Sigmoid colon (tissue), 7 donors: ENCODE data around the gene RNF223. TPM values are rescaled to one million over a fixed set of nuclear protein-coding genes. Genes with fewer than 3 reads are reported as not detected.

ENCODE experiments used
- DNase-seq: peaks from one replicate; pipeline ENCODE4 v3.0.0-alpha.2; 2019
- H3K27ac ChIP-seq, 4 donors: fragments of 200-600 bp; sonication (generic); one replicate each; pipeline ENCODE4 v1.5.1; 2016 to 2019; ENCODE audit warnings: mild to moderate bottlenecking in 1 of 4
- H3K27me3 ChIP-seq, 3 donors: fragments of 200-600 bp; sonication (generic); one replicate each; pipeline ENCODE4 v1.5.1; 2019; ENCODE audit warnings: mild to moderate bottlenecking in 1 of 3
- H3K36me3 ChIP-seq, 4 donors: fragments of 200-600 bp; sonication (generic); one replicate each; pipeline ENCODE4 v1.5.1; 2016 to 2019
- H3K4me1 ChIP-seq, 4 donors: fragments of 200-600 bp; sonication (generic); one replicate each; pipeline ENCODE4 v1.5.1; 2017 to 2019
- H3K4me3 ChIP-seq, 4 donors: fragments of 200-600 bp; sonication (generic); one replicate each; pipeline ENCODE4 v1.5.1; 2017 to 2019; ENCODE audit warnings: mild to moderate bottlenecking in 2 of 4, moderate library complexity in 1 of 4
- H3K9me3 ChIP-seq, 4 donors: fragments of 200-600 bp in 3 of 4; sonication (generic) in 3 of 4; one replicate each; pipeline versions ENCODE4 v1.5.1 to v1.6.1; 2013 to 2019
- EP300 ChIP-seq, 4 donors: sonication (generic); formaldehyde crosslinking; IDR thresholded peaks; one replicate each; pipeline ENCODE4 v1.6.1; 2017; ENCODE audit warnings: antibody characterized with exemption in 4 of 4
- POLR2A ChIP-seq, 2 donors: fragments of 450-650 bp; IDR thresholded peaks; one replicate each; pipeline ENCODE4 v1.6.1; 2016; ENCODE audit warnings: antibody characterized with exemption in 2 of 2, mild to moderate bottlenecking in 2 of 2, moderate library complexity in 2 of 2
- POLR2AphosphoS5 ChIP-seq, 4 donors: sonication (generic); formaldehyde crosslinking; IDR thresholded peaks; one replicate each; pipeline ENCODE4 v1.6.1; 2017; ENCODE audit warnings: antibody characterized with exemption in 4 of 4
- whole genome bisulfite sequencing, 2 donors: extraction: QIAGEN DNeasy Blood & Tissue Kit; methylation state at CpG; one replicate each; pipeline ENCODE4 v1.1.7; 2013; 5-methylcytosine and 5-hydroxymethylcytosine counted together
- intact Hi-C: fragments of 100-400 bp; cut with DNase I; formaldehyde crosslinking; loops from one replicate; pipeline ENCODE4 v1.15.1; 2023
- polyA plus RNA-seq, 3 donors: library from polyadenylated mRNA; stranded (reverse); fragments of 200-250 nt; gene quantifications; one replicate each; pipeline ENCODE4 v1.2.3, GENCODE V29; 2013
- total RNA-seq, 4 donors: library from RNA; depleted of rRNA; stranded (reverse); fragments of >200 nt; gene quantifications; one replicate each; pipeline ENCODE4 v1.1.0, GENCODE V29; 2016
- TF ChIP-seq, protein P1 (sequence below), 4 experiments: fragments of 450-650 bp in 3 of 4; fragments of 200-600 bp in 1 of 4; IDR thresholded peaks; one replicate each; pipeline ENCODE4 v1.5.1; 2016 to 2019; ENCODE audit warnings: antibody characterized with exemption in 4 of 4, mild to moderate bottlenecking in 3 of 4, moderate library complexity in 2 of 4
- donor health status: healthy with polysubstance abuse.
- donor health status: Bipolar disorder and iron deficiency.
- donor health status: healthy.

RNF223 gene
- total and polyA plus RNA-seq, 7 donors, result 0.60 to 3.7 (median 1.9) TPM; not detected in 4

DNA sequence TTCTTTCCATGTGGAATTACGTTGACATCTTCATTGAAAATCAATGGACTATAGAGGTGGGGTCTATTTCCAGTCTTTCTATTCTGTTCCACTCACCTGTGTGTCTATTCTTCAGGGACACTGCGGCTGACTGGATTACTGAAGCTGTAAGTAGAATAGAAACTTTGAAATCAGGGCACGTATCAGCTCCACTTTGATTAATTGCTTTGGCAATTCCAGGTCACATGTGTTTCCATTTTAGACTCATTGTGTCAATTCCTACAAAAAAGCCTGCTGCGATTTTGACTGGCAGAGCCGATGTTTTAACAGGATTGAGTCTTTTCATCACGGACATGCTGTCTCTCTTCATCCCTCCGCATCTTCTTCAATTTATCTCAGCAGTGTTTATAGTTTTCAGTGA is 20.9 kb upstream of the RNF223 start:
- Histone ChIP-seq H3K9me3 (no peaks in the 10 kb centered on the region), H3K4me1 (no peaks in the 10 kb centered on the region), H3K27me3 (no peaks in the 10 kb centered on the region), H3K4me3 (no peak overlapping the region), H3K27ac (no peak overlapping the region), H3K36me3 (no peaks in the 10 kb centered on the region)
- TF ChIP-seq EP300 (IDR thresholded peaks at IDR 0.05), result no peak
- no peak for TF ChIP-seq POLR2AphosphoS5 (IDR thresholded peaks at IDR 0.05)
- TF ChIP-seq POLR2A (IDR thresholded peaks at IDR 0.05), result no peak
- TF ChIP-seq, protein P1, sequence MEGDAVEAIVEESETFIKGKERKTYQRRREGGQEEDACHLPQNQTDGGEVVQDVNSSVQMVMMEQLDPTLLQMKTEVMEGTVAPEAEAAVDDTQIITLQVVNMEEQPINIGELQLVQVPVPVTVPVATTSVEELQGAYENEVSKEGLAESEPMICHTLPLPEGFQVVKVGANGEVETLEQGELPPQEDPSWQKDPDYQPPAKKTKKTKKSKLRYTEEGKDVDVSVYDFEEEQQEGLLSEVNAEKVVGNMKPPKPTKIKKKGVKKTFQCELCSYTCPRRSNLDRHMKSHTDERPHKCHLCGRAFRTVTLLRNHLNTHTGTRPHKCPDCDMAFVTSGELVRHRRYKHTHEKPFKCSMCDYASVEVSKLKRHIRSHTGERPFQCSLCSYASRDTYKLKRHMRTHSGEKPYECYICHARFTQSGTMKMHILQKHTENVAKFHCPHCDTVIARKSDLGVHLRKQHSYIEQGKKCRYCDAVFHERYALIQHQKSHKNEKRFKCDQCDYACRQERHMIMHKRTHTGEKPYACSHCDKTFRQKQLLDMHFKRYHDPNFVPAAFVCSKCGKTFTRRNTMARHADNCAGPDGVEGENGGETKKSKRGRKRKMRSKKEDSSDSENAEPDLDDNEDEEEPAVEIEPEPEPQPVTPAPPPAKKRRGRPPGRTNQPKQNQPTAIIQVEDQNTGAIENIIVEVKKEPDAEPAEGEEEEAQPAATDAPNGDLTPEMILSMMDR (IDR thresholded peaks at IDR 0.05), result no peak
- no peak for DNase-seq
- WGBS, 2 donors, result 96 to 97% methylated on average over 7 of the region's 7 CpGs
- intact Hi-C loops, result no loop called here

DNA sequence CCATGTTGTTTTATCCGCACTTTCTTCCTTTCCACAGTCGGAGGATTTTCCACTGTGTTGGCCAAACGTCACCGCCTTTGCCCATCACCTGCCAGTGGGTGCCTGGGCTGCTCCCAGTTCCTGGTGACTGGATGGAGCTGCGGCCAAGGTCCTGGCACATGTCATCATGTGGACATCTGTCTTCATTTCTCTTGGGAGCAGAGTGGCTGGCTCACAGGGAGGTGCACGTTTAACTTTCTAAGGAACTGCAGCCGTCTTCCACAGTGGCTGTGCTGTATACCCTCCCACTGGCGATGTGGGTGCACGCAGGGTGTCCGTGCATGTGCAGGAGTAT is 19.5 kb upstream of the RNF223 start:
- 92 to 94% methylated on average over 10 of the region's 10 CpGs for WGBS, 2 donors
- Histone ChIP-seq H3K27ac (no peak overlapping the region), H3K27me3 (no peaks in the 10 kb centered on the region), H3K36me3 (no peaks in the 10 kb centered on the region), H3K9me3 (no peaks in the 10 kb centered on the region), H3K4me1 (no peaks in the 10 kb centered on the region), H3K4me3 (no peak overlapping the region)
- TF ChIP-seq, protein P1 (IDR thresholded peaks at IDR 0.05), result no peak
- TF ChIP-seq EP300 (IDR thresholded peaks at IDR 0.05) (no peak), POLR2AphosphoS5 (IDR thresholded peaks at IDR 0.05) (no peak), POLR2A (IDR thresholded peaks at IDR 0.05) (no peak)
- intact Hi-C loops, result no loop called here
- no peak for DNase-seq

DNA sequence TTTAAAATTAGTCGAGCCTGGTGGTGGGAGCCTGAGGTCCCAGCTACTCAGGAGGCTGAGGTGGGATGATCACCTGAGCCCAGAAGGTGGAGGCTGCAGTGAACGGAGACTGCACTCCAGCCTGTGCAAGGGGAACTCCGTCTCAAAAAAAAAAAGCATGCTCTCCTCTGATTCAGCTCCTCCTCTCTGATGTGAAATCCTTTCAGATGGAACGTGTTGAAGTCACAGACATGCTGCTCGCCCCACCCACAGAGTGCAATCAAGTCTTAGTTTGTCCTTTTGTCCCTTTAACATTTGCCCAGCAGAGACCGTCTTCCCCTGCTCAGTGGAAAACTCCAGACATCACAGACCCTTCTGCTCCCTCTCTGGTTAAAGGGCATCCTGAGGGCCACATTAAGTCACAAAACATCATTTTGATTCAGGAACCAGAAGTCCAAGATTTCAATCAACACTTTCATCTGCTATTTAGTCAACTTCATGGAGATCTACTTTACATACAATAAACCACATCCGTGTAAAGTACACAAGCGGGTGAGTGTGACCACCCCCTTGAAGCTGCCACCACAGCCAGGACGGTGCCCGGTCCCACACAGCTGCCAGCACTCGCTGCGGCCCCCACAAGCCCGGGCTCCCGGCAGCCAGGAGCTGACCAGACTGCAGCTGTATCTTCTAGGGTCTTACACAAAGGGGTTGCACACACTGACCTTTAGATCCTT is 18.9 kb upstream of the RNF223 start:
- intact Hi-C loops, result no loop called here
- H3K27me3 ChIP-seq, result no peaks in the 10 kb centered on the region
- TF ChIP-seq, protein P1 (IDR thresholded peaks at IDR 0.05), result no peak
- TF ChIP-seq POLR2A (IDR thresholded peaks at IDR 0.05), result no peak
- TF ChIP-seq EP300 (IDR thresholded peaks at IDR 0.05), result no peak
- no peak for TF ChIP-seq POLR2AphosphoS5 (IDR thresholded peaks at IDR 0.05)
- no peak overlapping the region for H3K4me3 ChIP-seq
- no peaks in the 10 kb centered on the region for H3K36me3 ChIP-seq
- no peaks in the 10 kb centered on the region for H3K4me1 ChIP-seq
- no peaks in the 10 kb centered on the region for H3K9me3 ChIP-seq
- 79 to 88% methylated on average over 14 of the region's 14 CpGs for WGBS, 2 donors
- no peak overlapping the region for H3K27ac ChIP-seq
- DNase-seq, result no peak

DNA sequence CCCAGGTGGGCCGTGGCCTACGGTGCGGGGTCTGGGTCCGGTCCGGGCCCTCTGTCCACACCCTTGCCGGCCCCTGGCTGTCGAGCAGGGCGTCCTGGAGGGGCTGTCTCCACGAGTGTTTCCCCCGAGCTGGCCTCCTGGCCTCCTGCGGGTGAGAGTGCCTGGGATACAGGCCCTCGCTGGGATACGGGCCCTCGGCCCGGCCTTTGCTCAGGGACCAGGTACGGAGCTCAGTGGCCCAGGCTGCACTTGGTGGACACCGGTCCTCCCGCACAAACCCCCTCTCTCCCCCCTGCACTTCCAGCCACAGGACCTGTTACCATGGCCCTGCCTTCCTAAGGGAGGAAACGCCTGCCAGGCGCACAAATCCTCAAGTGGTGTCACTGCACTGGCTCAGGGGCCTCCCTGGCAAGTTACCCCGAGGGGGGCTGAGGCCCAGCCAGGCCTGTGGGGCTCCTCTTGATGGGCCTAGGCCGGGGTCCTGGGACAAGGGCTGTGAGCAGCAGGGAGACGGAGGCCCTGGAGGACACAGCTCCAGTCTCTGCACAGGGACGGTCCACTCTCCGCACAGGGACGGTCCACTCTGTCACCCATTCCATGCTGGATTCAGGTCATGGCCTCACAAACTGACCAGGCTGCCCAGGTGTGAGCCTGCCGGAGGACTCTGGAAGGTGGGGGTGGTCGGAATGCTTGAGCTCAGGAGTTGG is 18.2 kb upstream of the RNF223 start:
- intact Hi-C loops, result no loop called here
- TF ChIP-seq, protein P1 (IDR thresholded peaks at IDR 0.05), result no peak
- TF ChIP-seq EP300 (IDR thresholded peaks at IDR 0.05), result no peak
- TF ChIP-seq POLR2A (IDR thresholded peaks at IDR 0.05), result no peak
- no peak for TF ChIP-seq POLR2AphosphoS5 (IDR thresholded peaks at IDR 0.05)
- Histone ChIP-seq H3K36me3 (no peaks in the 10 kb centered on the region), H3K27ac (no peak overlapping the region), H3K4me3 (no peak overlapping the region), H3K4me1 (no peaks in the 10 kb centered on the region), H3K27me3 (no peaks in the 10 kb centered on the region), H3K9me3 (no peaks in the 10 kb centered on the region)
- no peak for DNase-seq
- 95 to 97% methylated on average over 28 of the region's 28 CpGs for WGBS, 2 donors
